SK-N-MC (cell line): ENCODE results near the gene C5orf46.

Experiments
- EZH2 ChIP-seq: fragments of 200-600 bp; sonication (generic); IDR thresholded peaks from one replicate; pipeline ENCODE4 v1.6.1; 2017; ENCODE audit warnings: antibody characterized with exemption
- POLR2AphosphoS5 ChIP-seq: IDR thresholded peaks from 2 replicates; pipeline ENCODE4 v1.6.1; 2012; ENCODE audit warnings: mild to moderate bottlenecking, low read depth, low read length, borderline replicate concordance

- TF ChIP-seq EZH2 (no peak), POLR2AphosphoS5 (no peak)
Observed at GRCh38 chr5:147845618-147846017, 60.7 kb downstream of the C5orf46 start.
